ENCODE results near the gene HDAC6. TPM values are rescaled to one million over a fixed set of nuclear protein-coding genes. Genes with fewer than 3 reads are reported as not detected.
"Not testable (repeated sequence)": the region's sequence is repeated elsewhere in the genome, so short reads cannot be mapped to it uniquely, and the experiment has no call there.

HDAC6 gene
- total RNA-seq, 3 donors from 2014 or later (not counting 1 experiment from before 2014, with no cell fraction given) = 97.4 to 118 (median 101) TPM

DNA sequence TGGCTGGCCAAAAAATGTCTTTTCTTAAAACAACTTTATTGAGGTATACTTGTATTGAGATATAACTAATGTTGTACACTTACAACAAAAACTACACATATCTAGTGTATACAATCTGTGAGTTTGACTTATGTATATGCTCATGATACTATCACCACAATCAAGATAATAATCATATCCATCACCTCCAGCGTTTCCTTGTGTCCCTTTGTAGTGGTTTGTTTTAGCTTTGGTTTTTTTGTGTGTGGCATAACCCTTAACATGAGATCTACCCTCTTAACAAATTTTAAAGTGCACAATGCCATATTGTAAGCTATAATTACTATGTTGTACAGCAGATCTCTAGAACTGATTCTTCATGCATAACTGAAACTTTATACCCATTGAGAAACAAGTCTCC lies 47.0 kb downstream of the HDAC6 start:
- no peak overlapping the region for H3K27ac ChIP-seq (ENCODE audit: low read length)
- H3K4me1 ChIP-seq (ENCODE audit: control insufficient read depth, insufficient read depth, low read length) = no peaks in the 10 kb centered on the region
- H3K27me3 Mint-ChIP-seq (ENCODE audit: low read depth in 2 of 2) = peaks cover 0 to 15% of the 10 kb centered on the region in 2 donors
- no CpG with 5 or more reads among the region's 1 CpG for WGBS (ENCODE audit: insufficient coverage)
- peak in 1 of 2 donors; percentile 23 for DNase-seq
- H3K4me1 Mint-ChIP-seq = no peaks in the 10 kb centered on the region
- no peak overlapping the region for H3K27ac Mint-ChIP-seq
- TF ChIP-seq, protein P1, sequence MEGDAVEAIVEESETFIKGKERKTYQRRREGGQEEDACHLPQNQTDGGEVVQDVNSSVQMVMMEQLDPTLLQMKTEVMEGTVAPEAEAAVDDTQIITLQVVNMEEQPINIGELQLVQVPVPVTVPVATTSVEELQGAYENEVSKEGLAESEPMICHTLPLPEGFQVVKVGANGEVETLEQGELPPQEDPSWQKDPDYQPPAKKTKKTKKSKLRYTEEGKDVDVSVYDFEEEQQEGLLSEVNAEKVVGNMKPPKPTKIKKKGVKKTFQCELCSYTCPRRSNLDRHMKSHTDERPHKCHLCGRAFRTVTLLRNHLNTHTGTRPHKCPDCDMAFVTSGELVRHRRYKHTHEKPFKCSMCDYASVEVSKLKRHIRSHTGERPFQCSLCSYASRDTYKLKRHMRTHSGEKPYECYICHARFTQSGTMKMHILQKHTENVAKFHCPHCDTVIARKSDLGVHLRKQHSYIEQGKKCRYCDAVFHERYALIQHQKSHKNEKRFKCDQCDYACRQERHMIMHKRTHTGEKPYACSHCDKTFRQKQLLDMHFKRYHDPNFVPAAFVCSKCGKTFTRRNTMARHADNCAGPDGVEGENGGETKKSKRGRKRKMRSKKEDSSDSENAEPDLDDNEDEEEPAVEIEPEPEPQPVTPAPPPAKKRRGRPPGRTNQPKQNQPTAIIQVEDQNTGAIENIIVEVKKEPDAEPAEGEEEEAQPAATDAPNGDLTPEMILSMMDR (IDR thresholded peaks at IDR 0.05) = no peak
- intact Hi-C loops (cut with micrococcal nuclease) = no loop called here
- H3K36me3 ChIP-seq (ENCODE audit: control insufficient read depth, insufficient read depth, low read length) = no peaks in the 10 kb centered on the region
- H3K36me3 Mint-ChIP-seq = no peaks in the 10 kb centered on the region
- no peak for ATAC-seq
- H3K9me3 ChIP-seq (ENCODE audit: control insufficient read depth, insufficient read depth, low read length) = no peaks in the 10 kb centered on the region
- no peaks in the 10 kb centered on the region for H3K27me3 ChIP-seq (ENCODE audit: control insufficient read depth, insufficient read depth, low read length)
- H3K4me3 Mint-ChIP-seq = no peak overlapping the region
- H3K9me3 Mint-ChIP-seq = no peaks in the 10 kb centered on the region
- no peak overlapping the region for H3K4me3 ChIP-seq (ENCODE audit: low read length)

DNA sequence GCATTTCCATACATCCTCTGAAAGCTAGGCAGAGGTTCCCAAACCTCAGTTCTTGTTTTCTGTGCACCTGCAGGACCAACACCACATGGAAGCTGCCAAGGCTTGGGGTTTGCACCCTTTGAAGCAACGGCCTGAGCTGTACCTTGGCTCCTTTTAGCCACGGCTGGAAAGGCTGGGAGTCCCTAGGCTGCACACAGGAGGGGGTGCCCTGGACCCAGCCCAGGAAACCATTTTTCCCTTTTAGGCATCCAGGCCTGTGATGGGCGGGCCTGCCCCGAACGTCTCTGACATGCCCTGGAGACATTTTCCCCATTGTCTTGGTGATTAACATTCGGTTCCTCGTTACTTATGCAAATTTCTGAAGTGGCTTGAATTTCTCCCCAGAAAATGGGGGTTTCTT lies 51.0 kb downstream of the HDAC6 start:
- Histone ChIP-seq H3K27ac (ENCODE audit: low read length) (no peak overlapping the region), H3K4me1 (ENCODE audit: control insufficient read depth, insufficient read depth, low read length) (no peaks in the 10 kb centered on the region), H3K9me3 (ENCODE audit: control insufficient read depth, insufficient read depth, low read length) (no peaks in the 10 kb centered on the region), H3K27me3 (ENCODE audit: control insufficient read depth, insufficient read depth, low read length) (no peaks in the 10 kb centered on the region), H3K4me3 (ENCODE audit: low read length) (no peak overlapping the region), H3K36me3 (ENCODE audit: control insufficient read depth, insufficient read depth, low read length) (no peaks in the 10 kb centered on the region)
- TF ChIP-seq, protein P1 (IDR thresholded peaks at IDR 0.05) = no peak
- no peak overlapping the region for H3K4me3 Mint-ChIP-seq
- H3K4me1 Mint-ChIP-seq = no peaks in the 10 kb centered on the region
- H3K9me3 Mint-ChIP-seq = no peaks in the 10 kb centered on the region
- H3K36me3 Mint-ChIP-seq = no peaks in the 10 kb centered on the region
- DNase-seq (no peak), ATAC-seq (no peak)
- intact Hi-C loops (cut with micrococcal nuclease) = no loop called here
- H3K27ac Mint-ChIP-seq = no peak overlapping the region
- 91% methylated on average over 7 of the region's 7 CpGs for WGBS (ENCODE audit: insufficient coverage)
- peaks cover 10 to 32% of the 10 kb centered on the region in 2 donors for H3K27me3 Mint-ChIP-seq (ENCODE audit: low read depth in 2 of 2)

DNA sequence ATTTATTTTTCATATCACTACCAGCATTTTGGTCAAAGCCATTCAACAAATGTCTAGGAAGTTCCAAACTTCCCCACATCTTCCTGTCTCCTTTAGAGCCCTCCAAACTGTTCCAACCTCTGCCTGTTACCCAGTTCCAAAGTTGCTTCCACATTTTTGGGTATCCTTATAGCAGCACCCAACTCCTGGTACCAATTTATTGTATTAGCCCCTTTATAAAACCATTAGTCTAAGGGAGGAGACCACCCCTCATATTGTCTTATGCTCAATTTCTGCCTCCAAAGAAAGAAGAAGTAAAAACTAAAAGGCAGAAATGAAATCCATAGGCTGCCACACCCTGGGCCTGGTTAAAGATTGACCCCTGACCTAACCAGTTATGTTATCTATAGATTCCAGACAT lies 51.6 kb downstream of the HDAC6 start:
- H3K36me3 ChIP-seq (ENCODE audit: control insufficient read depth, insufficient read depth, low read length); H3K27me3 ChIP-seq (ENCODE audit: control insufficient read depth, insufficient read depth, low read length); H3K4me1 Mint-ChIP-seq; H3K4me3 ChIP-seq (ENCODE audit: low read length); H3K27ac Mint-ChIP-seq; H3K4me3 Mint-ChIP-seq; H3K9me3 ChIP-seq (ENCODE audit: control insufficient read depth, insufficient read depth, low read length); intact Hi-C loops (cut with micrococcal nuclease); H3K4me1 ChIP-seq (ENCODE audit: control insufficient read depth, insufficient read depth, low read length); DNase-seq; ATAC-seq; H3K9me3 Mint-ChIP-seq; H3K27ac ChIP-seq (ENCODE audit: low read length); H3K36me3 Mint-ChIP-seq: not testable (repeated sequence)
- peaks cover 10 to 32% of the 10 kb centered on the region in 2 donors for H3K27me3 Mint-ChIP-seq (ENCODE audit: low read depth in 2 of 2)

DNA sequence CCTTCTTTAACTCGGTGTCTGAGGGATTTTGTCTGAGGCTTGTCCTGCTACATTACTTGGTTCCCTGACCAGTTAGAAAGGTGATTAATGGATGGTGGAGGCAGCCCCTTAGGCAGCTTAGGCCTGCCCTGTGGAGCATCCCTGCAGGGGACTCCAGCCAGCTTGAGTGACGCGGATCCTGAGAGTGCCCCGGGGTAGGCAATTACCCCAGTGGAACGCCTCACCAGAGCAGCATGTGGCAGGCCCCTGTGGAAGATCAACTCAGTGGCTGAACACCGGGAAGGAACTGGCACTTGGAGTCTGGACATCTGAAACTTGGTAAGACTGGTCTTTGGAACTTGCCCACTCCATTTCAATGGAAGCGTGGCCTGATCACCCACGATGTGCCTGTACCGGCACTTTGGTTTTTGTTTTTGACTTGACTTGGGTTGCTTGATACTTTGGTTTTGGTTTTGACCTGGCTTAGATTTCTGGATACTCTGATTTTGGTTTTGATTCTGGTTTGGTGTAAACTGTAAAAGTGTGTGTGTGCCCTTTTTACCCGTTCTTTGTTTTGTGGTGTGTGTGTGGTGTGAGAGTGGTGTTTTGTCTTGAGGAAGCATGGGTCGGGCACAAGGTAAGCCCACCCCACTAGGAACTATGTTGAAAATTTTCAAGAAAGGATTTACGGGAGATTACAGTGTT lies 52.4 kb downstream of the HDAC6 start:
- H3K4me3 Mint-ChIP-seq; intact Hi-C loops (cut with micrococcal nuclease); H3K27ac Mint-ChIP-seq; H3K9me3 ChIP-seq (ENCODE audit: control insufficient read depth, insufficient read depth, low read length); H3K36me3 Mint-ChIP-seq; H3K36me3 ChIP-seq (ENCODE audit: control insufficient read depth, insufficient read depth, low read length); H3K27ac ChIP-seq (ENCODE audit: low read length); H3K4me3 ChIP-seq (ENCODE audit: low read length); H3K9me3 Mint-ChIP-seq; DNase-seq; H3K4me1 ChIP-seq (ENCODE audit: control insufficient read depth, insufficient read depth, low read length); ATAC-seq; H3K4me1 Mint-ChIP-seq; H3K27me3 ChIP-seq (ENCODE audit: control insufficient read depth, insufficient read depth, low read length): not testable (repeated sequence)
- peaks cover 10 to 32% of the 10 kb centered on the region in 2 donors for H3K27me3 Mint-ChIP-seq (ENCODE audit: low read depth in 2 of 2)
- WGBS (ENCODE audit: insufficient coverage) = 91% methylated on average over 11 of the region's 12 CpGs

Data from natural killer cell (primary cell).